Caco-2 (cell line): ENCODE results near the gene COP1. TPM values are rescaled to one million over a fixed set of nuclear protein-coding genes. Genes with fewer than 3 reads are reported as not detected.

Experiments
- Bru-seq: library from RNA; stranded (reverse); fragments of 400-500 nt; gene quantifications from one replicate; lab custom pipeline; 2021; lab: Mats Ljungman, UMichigan
- BruChase-seq, 2 experiments: library from RNA; stranded (reverse); fragments of 400-500 nt; gene quantifications; one replicate each; lab custom pipeline; 2021; lab: Mats Ljungman, UMichigan
- BruUV-seq: library from RNA; stranded (reverse); fragments of 400-500 nt; replicated peaks from 2 replicates; lab custom pipeline; 2021; lab: Mats Ljungman, UMichigan
- CTCF ChIA-PET: fragments of 300-600 bp; sonication (Branson Sonifier 250); formaldehyde crosslinking; loops from one replicate; lab custom pipeline; 2022; ENCODE audit warnings: antibody characterized with exemption; lab: Charles Lee
- POLR2A ChIA-PET: fragments of 300-600 bp; sonication (Branson Sonifier 250); formaldehyde crosslinking; loops from one replicate; lab custom pipeline; 2022; ENCODE audit warnings: antibody characterized with exemption; lab: Charles Lee
- DNase-seq, 2 experiments: peaks; one replicate each; pipeline versions ENCODE4 v3.0.0 to v3.0.0-alpha.2; 2020 to 2022
- H3K27me3 ChIP-seq: replicated peaks from 2 replicates; pipeline ENCODE4 v1.6.0; 2011; ENCODE audit warnings: low read length; ENCODE audit not compliant: control insufficient read depth, insufficient read depth
- H3K36me3 ChIP-seq: 2 replicates; pipeline ENCODE4 v1.5.1; 2011; ENCODE audit warnings: low read length; ENCODE audit not compliant: control insufficient read depth, insufficient read depth
- H3K4me1 ChIP-seq: fragments of 250-450 bp; sonication (Bioruptor Pico); 2 replicates; pipeline ENCODE4 v1.5.1; 2020; ENCODE audit warnings: mild to moderate bottlenecking
- H3K4me3 ChIP-seq: 2 replicates; pipeline ENCODE4 v1.5.1; 2011; ENCODE audit warnings: low read depth, mild to moderate bottlenecking, control low read depth, low read length
- H3K9me3 ChIP-seq: fragments of 250-450 bp; sonication (Bioruptor Pico); 2 replicates; pipeline ENCODE4 v1.5.1; 2020; ENCODE audit warnings: mild to moderate bottlenecking, moderate library complexity
- H3K27ac Mint-ChIP-seq: one replicate; pipeline ENCODE4 v1.8.0; 2022; ENCODE audit warnings: mixed read lengths; ENCODE audit not compliant: unreplicated experiment
- H3K27me3 Mint-ChIP-seq: one replicate; pipeline ENCODE4 v1.8.0; 2022; ENCODE audit warnings: mixed read lengths; ENCODE audit not compliant: insufficient read depth, unreplicated experiment
- H3K36me3 Mint-ChIP-seq: one replicate; pipeline ENCODE4 v1.8.0; 2022; ENCODE audit warnings: mild to moderate bottlenecking, mixed read lengths; ENCODE audit not compliant: insufficient read depth, unreplicated experiment
- H3K4me1 Mint-ChIP-seq: one replicate; pipeline ENCODE4 v1.8.0; 2022; ENCODE audit warnings: low read depth, mixed read lengths; ENCODE audit not compliant: unreplicated experiment
- H3K4me3 Mint-ChIP-seq: one replicate; pipeline ENCODE4 v1.8.0; 2022; ENCODE audit warnings: mild to moderate bottlenecking, moderate library complexity, mixed read lengths; ENCODE audit not compliant: unreplicated experiment
- H3K9me3 Mint-ChIP-seq: one replicate; pipeline ENCODE4 v1.8.0; 2022; ENCODE audit warnings: mixed read lengths; ENCODE audit not compliant: unreplicated experiment
- CTCF ChIP-seq, 2 experiments: fragments of 200-600 bp in 1 of 2; IDR thresholded peaks; 1 replicate in 1 of 2; 2 replicates in 1 of 2; pipeline versions ENCODE4 v1.5.1 to v1.8.0; 2011 to 2022; ENCODE audit warnings: antibody characterized with exemption in 1 of 2, control low read depth in 1 of 2, inconsistent platforms in 1 of 2, low read depth in 1 of 2, low read length in 1 of 2, mild to moderate bottlenecking in 1 of 2, moderate library complexity in 1 of 2; ENCODE audit not compliant: insufficient read depth in 1 of 2, severe bottlenecking in 1 of 2, unreplicated experiment in 1 of 2
- intact Hi-C: fragments of 100-400 bp; cut with micrococcal nuclease; formaldehyde crosslinking; loops from one replicate; pipeline ENCODE4 v1.10.0; 2022; ENCODE audit not compliant: unreplicated experiment
- long read RNA-seq: library from polyadenylated mRNA; stranded (forward); transcript quantifications from one replicate; pipeline ENCODE4 v2.0.0, GENCODE V29; 2022
- total RNA-seq: library from RNA; stranded (reverse); gene quantifications from 2 replicates; pipeline ENCODE4 v1.2.3, GENCODE V29; 2022

The COP1 gene
- total RNA-seq (45.9 and 46.9 TPM in 2 replicates), Bru-seq, nascent RNA (percentile 90 among the genes with signal in this experiment), BruChase-seq, experiment 1, labeled RNA remaining after a 2-hour chase (percentile 81 among the genes with signal in this experiment), BruChase-seq, experiment 2, labeled RNA remaining after a 6-hour chase (percentile 77 among the genes with signal in this experiment)
- long read RNA-seq, transcript COP1-204 (20 exons, 3,033 nt), result major isoform, 43 of 139 reads
- long read RNA-seq, transcript COP1-201 (19 exons, 2,124 nt), result minor isoform, 8 of 139 reads
- long read RNA-seq, partial matches to known transcripts, result 5 of 139 reads
- long read RNA-seq, other reads (novel, unspliced or antisense), result 81 of 139 reads

GRCh38 chr1:176206961-176207902, at the start of gene COP1:
COP1 (minus strand) TSS chr1:176207286; CDS start chr1:176206978, 308 bp downstream.
- DNase-seq, result peak; percentile 96 to 98
- H3K4me1 Mint-ChIP-seq, result peaks cover 14% of the 10 kb centered on the region
- H3K9me3 ChIP-seq, result no peaks in the 10 kb centered on the region
- CTCF ChIA-PET, result interaction anchor here (0.7 to 0.9 kb wide), 3 partner anchors 11 to 834 kb away, joined by 3 to 4 read pairs (median 3); no protein-coding TSS in a partner anchor
- peak within 1 kb of the TSS; percentile 87 for H3K4me3 Mint-ChIP-seq
- POLR2A ChIA-PET, result interaction anchor here (0.6 to 1.1 kb wide), 8 partner anchors 22 to 148 kb away, joined by 3 to 4 read pairs (median 3); no protein-coding TSS in a partner anchor
- H3K36me3 Mint-ChIP-seq, result peaks cover 7% of the 10 kb centered on the region
- H3K4me1 ChIP-seq, result peaks cover 8% of the 10 kb centered on the region
- H3K27me3 ChIP-seq, result no peaks in the 10 kb centered on the region
- H3K27ac Mint-ChIP-seq, result peak within 1 kb of the TSS; percentile 95
- intact Hi-C loops, result loop anchor here (1.0 to 10.0 kb wide), 4 partner anchors 56 to 365 kb away; no protein-coding TSS in a partner anchor
- peak within 1 kb of the TSS; percentile 96 for H3K4me3 ChIP-seq
- H3K9me3 Mint-ChIP-seq, result no peaks in the 10 kb centered on the region
- TF ChIP-seq CTCF (IDR thresholded peaks at IDR 0.05; ENCODE audit: insufficient read depth in 1 of 2, low read depth in 1 of 2, low read length in 1 of 2, severe bottlenecking in 1 of 2, unreplicated experiment in 1 of 2), result no peak
- H3K27me3 Mint-ChIP-seq, result no peaks in the 10 kb centered on the region
- BruUV-seq, result no TSS peak
- H3K36me3 ChIP-seq, result no peaks in the 10 kb centered on the region

- BruUV-seq, result no TSS peak
- POLR2A ChIA-PET, result no interaction called here
- no peak overlapping the region for H3K27ac Mint-ChIP-seq
Observed at GRCh38 chr1:176252191-176252590, 45.1 kb upstream of the COP1 start.

More at GRCh38 chr1:176252191-176252590, 45.1 kb upstream of the COP1 start:
- no peak for TF ChIP-seq CTCF (IDR thresholded peaks at IDR 0.05; ENCODE audit: insufficient read depth in 1 of 2, low read depth in 1 of 2, low read length in 1 of 2, severe bottlenecking in 1 of 2, unreplicated experiment in 1 of 2)
- H3K27me3 Mint-ChIP-seq, result no peaks in the 10 kb centered on the region
- H3K4me1 ChIP-seq, result no peaks in the 10 kb centered on the region
- H3K36me3 Mint-ChIP-seq, result no peaks in the 10 kb centered on the region
- H3K4me3 Mint-ChIP-seq, result no peak overlapping the region
- H3K27me3 ChIP-seq, result no peaks in the 10 kb centered on the region
- H3K36me3 ChIP-seq, result no peaks in the 10 kb centered on the region
- DNase-seq, result no peak
- no peaks in the 10 kb centered on the region for H3K9me3 Mint-ChIP-seq
- H3K9me3 ChIP-seq, result no peaks in the 10 kb centered on the region
- intact Hi-C loops, result no loop called here
- no peaks in the 10 kb centered on the region for H3K4me1 Mint-ChIP-seq
- no peak overlapping the region for H3K4me3 ChIP-seq
- CTCF ChIA-PET, result no interaction called here
